AG09319 (cell line): ENCODE data around the gene VPS13D.

ENCODE experiments used
- DNase-seq: peaks from one replicate; pipeline ENCODE4 v3.0.0-alpha.2; 2010; ENCODE audit warnings: low read depth; ENCODE audit errors: extremely low read depth
- TF ChIP-seq, protein P1 (sequence below): IDR thresholded peaks from 2 replicates; pipeline ENCODE4 v1.5.1; 2011; ENCODE audit warnings: low read depth, mild to moderate bottlenecking, inconsistent platforms, low read length, moderate library complexity

Gene VPS13D

DNA sequence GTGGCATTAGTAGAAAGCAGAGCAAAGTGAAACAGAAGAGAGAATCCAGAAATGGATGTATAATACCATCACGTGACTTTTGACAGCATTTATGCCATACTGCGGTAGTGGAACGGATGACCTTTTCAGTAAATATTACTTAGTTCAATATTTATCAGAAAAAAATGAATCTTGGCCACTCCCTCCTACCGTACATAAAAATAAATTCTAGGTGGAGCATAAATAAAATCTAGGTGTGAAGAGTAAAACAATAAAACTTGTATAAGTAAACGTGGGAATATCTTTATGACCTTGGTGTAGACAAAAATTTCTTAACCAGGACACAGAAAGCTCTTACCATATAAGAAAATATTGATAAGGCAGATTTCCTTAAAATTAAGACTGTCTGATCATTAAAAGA is 182.6 kb downstream of the VPS13D start:
- DNase-seq = no peak
- TF ChIP-seq, protein P1, sequence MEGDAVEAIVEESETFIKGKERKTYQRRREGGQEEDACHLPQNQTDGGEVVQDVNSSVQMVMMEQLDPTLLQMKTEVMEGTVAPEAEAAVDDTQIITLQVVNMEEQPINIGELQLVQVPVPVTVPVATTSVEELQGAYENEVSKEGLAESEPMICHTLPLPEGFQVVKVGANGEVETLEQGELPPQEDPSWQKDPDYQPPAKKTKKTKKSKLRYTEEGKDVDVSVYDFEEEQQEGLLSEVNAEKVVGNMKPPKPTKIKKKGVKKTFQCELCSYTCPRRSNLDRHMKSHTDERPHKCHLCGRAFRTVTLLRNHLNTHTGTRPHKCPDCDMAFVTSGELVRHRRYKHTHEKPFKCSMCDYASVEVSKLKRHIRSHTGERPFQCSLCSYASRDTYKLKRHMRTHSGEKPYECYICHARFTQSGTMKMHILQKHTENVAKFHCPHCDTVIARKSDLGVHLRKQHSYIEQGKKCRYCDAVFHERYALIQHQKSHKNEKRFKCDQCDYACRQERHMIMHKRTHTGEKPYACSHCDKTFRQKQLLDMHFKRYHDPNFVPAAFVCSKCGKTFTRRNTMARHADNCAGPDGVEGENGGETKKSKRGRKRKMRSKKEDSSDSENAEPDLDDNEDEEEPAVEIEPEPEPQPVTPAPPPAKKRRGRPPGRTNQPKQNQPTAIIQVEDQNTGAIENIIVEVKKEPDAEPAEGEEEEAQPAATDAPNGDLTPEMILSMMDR = no peak

DNA sequence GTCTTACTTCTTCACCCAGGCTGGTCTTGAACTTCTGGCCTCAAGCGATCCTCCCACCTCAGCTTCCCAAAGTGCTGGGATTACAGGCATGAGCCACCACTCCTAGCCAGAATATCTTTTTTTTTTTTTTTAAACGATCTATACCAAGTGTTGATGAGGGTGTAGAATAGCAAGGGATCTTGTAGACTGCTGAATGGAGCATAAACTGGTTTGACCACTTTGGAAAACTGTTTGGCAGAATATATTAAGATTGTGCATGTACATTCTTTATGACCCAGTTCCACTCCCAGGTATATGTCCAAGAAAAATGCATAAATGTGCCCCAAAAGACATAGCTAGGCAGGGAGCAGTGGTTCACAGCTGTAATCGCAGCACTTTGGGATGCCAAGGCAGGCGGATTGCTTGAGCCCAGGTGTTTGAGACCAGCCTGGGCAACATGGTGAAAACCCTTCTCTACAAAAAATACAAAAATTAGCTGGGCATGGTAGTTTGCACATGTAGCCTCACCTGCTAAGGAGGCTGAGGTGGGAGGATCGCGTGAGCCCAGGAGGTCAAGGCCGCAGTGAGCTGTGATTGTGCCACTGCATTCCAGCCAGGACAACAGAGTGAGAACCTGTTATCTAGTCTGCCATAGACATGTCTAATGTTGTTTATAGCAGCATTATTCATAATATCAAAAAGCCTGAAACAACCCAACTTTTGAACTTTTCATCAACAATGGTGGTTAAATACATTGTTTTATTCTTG is 184.0 kb downstream of the VPS13D start:
- DNase-seq = no peak
- TF ChIP-seq, protein P1 = no peak

DNA sequence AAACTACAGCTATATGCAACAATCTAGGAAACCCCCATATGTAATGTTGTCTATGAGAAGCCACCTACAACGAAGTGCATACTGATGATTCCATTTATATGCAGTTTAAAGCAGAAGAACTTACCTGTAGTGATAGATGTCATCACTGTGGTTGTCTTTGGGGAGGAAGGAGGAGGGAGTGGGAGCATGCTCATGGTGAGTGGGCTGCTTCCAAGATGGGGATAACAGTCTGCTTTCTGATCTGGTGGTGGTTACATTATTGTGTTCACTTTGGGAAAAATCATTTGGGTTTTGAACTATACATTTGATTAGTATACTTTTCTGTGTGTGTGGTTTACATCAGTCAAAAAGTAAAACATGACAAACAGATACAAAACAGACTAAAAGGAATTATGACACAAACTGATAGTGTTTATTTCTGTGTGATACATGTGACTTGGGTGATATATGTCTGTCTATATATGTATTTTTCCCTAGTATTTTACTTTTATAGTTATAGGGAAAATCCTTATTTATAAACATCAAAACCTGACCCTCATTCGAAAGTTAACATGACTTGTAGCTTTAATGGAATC is 184.7 kb downstream of the VPS13D start:
- TF ChIP-seq, protein P1 = no peak
- DNase-seq = no peak

DNA sequence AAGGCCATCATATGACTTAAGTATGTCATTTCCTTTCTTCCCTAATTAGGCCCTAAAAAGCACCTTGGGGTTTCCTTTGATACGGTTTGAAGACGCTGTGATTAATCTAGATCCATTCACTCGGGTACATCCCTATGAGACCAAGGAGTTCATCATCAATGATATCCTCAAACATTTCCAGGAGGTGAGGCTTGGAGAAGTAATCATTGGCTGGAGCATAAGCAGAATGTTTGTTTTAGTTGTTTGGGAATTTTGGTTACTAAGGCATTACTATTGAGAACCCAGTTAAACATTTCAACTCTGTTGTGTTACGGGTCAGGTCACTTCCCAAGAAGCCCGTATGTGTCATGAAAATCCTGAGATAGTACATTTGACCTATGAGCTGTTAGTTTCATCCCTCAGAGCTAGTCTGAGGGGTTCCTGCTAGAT is 185.2 kb downstream of the VPS13D start:
- no peak for DNase-seq
- TF ChIP-seq, protein P1 = no peak

DNA sequence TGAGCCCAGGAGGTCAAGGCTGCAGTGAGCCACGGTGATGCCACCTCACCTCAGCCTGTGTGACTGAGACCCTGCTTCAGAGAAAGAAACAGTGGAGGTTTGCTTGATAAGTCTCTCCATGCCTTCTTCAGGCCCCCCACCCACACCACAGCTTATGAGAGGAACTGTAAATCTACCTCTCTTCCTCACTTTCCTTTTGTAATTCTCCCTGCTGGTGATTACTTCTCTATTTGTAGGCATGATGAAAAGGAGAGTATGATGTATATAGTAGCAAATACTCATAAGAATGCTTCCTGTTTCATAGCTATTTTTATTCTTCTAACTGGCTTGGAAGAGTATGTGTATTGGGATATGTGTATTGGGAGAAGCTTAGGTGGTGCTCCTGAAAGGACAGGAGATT is 186.3 kb downstream of the VPS13D start:
- TF ChIP-seq, protein P1 = no peak
- DNase-seq = no peak

DNA sequence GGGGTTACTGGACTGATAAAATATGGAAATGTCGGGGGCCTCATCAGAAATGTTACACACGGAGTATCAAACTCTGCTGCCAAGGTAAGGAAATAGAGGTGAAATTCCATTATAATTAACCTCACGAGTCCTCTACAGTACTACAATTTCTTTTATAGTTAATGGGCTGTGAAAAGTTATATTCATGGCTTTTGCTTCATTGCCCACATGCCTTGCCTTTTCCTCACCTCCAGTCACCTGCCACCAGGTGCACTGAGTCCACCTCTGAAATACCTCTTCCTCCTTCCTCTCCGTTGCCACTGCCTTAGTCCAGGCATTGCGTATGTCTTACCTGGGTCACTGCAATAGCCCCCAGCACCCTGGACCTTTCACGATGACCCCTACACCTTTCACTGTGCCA is 186.9 kb downstream of the VPS13D start:
- TF ChIP-seq, protein P1 = no peak
- no peak for DNase-seq

DNA sequence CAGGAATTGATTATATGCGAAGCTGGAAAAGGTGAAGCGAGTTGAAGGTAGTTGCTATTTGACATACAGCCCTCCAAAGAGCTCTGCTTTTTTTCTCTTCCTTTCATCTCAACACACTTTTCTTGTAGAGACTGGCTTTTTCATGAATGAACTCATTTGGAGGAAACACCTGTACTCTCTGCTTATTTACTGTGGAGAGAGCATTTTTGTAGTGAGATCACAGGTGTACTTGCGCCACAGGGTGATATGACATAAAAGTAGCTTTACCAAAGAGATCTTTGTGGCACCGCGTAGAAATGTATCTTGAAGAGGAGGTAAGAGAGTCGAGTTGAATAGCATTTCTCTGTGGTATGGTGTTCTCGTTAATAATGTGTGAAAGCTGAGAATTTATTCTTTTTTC is 187.6 kb downstream of the VPS13D start:
- no peak for DNase-seq
- TF ChIP-seq, protein P1 = no peak
